ENCODE results near the gene LYZL6.

Gene LYZL6

GRCh38 chr17:35912339-35912912, 31.1 kb downstream of the LYZL6 start:
- TF ChIP-seq Cebpa-rat (IDR thresholded peaks at IDR 0.05): no peak
- Histone ChIP-seq H3K9ac (no peak overlapping the region), H3K4me3 (no peak overlapping the region), H3K4me2 (no peak overlapping the region), H3K9me3 (0 out of 2 replicates have a peak, but pooled peaks cover under 1% of the 10 kb centered on the region), H3K4me1 (no peaks in the 10 kb centered on the region), H3K27me3 (no peaks in the 10 kb centered on the region), H3K27ac (no peak overlapping the region), H3K36me3 (no peaks in the 10 kb centered on the region; the same call in 1 of the 2 replicates), H4K20me1 (no peaks in the 10 kb centered on the region)

- Histone ChIP-seq H3K9ac (no peak overlapping the region), H3K27me3 (no peaks in the 10 kb centered on the region), H3K4me2 (no peak overlapping the region), H3K36me3 (no peaks in the 10 kb centered on the region), H3K27ac (no peak overlapping the region), H3K9me3 (no peaks in the 10 kb centered on the region), H3K4me3 (no peak overlapping the region), H3K4me1 (no peaks in the 10 kb centered on the region), H4K20me1 (no peaks in the 10 kb centered on the region)
- no peak for TF ChIP-seq Cebpa-rat (IDR thresholded peaks at IDR 0.05)
These were observed 34.1 kb downstream of the LYZL6 start for GRCh38 chr17:35909408-35909807.

GRCh38 chr17:35907691-35908090, 35.8 kb downstream of the LYZL6 start:
- Histone ChIP-seq H3K9ac (no peak overlapping the region), H3K4me2 (no peak overlapping the region), H3K4me1 (no peaks in the 10 kb centered on the region), H3K4me3 (no peak overlapping the region), H3K9me3 (no peaks in the 10 kb centered on the region), H4K20me1 (no peaks in the 10 kb centered on the region), H3K27ac (no peak overlapping the region), H3K27me3 (no peaks in the 10 kb centered on the region), H3K36me3 (no peaks in the 10 kb centered on the region)
- TF ChIP-seq Cebpa-rat (IDR thresholded peaks at IDR 0.05): no peak

- no peaks in the 10 kb centered on the region for H3K36me3 ChIP-seq
- no peak overlapping the region for H3K27ac ChIP-seq
- H3K4me3 ChIP-seq: no peak overlapping the region
- no peaks in the 10 kb centered on the region for H3K9me3 ChIP-seq
- no peaks in the 10 kb centered on the region for H3K4me1 ChIP-seq
- no peaks in the 10 kb centered on the region for H3K27me3 ChIP-seq
- no peak overlapping the region for H3K4me2 ChIP-seq
- no peak for TF ChIP-seq Cebpa-rat (IDR thresholded peaks at IDR 0.05)
- H3K9ac ChIP-seq: no peak overlapping the region
- no peaks in the 10 kb centered on the region for H4K20me1 ChIP-seq
These were observed 36.4 kb downstream of the LYZL6 start for GRCh38 chr17:35906926-35907637.

GRCh38 chr17:35906191-35906925, 37.2 kb downstream of the LYZL6 start:
- H3K27ac ChIP-seq: no peak overlapping the region
- no peak for TF ChIP-seq Cebpa-rat (IDR thresholded peaks at IDR 0.05)
- H3K27me3 ChIP-seq: no peaks in the 10 kb centered on the region
- no peak overlapping the region for H3K4me3 ChIP-seq
- H3K36me3 ChIP-seq: no peaks in the 10 kb centered on the region
- H3K9me3 ChIP-seq: no peaks in the 10 kb centered on the region
- no peaks in the 10 kb centered on the region for H3K4me1 ChIP-seq
- no peak overlapping the region for H3K9ac ChIP-seq
- no peaks in the 10 kb centered on the region for H4K20me1 ChIP-seq
- H3K4me2 ChIP-seq: no peak overlapping the region

- no peak overlapping the region for H3K4me3 ChIP-seq
- H3K4me1 ChIP-seq: peaks cover 8% of the 10 kb centered on the region
- H3K9me3 ChIP-seq: no peaks in the 10 kb centered on the region
- H3K4me2 ChIP-seq: no peak overlapping the region
- no peak for TF ChIP-seq Cebpa-rat (IDR thresholded peaks at IDR 0.05)
- H3K9ac ChIP-seq: no peak overlapping the region
- H3K27me3 ChIP-seq: no peaks in the 10 kb centered on the region
- H3K27ac ChIP-seq: no peak overlapping the region
- H3K36me3 ChIP-seq: no peaks in the 10 kb centered on the region
- no peaks in the 10 kb centered on the region for H4K20me1 ChIP-seq
These were observed 40.1 kb downstream of the LYZL6 start for GRCh38 chr17:35903451-35903850.

GRCh38 chr17:35901631-35902175, 41.8 kb downstream of the LYZL6 start:
- Histone ChIP-seq H3K27me3 (no peaks in the 10 kb centered on the region), H3K36me3 (no peaks in the 10 kb centered on the region), H3K9me3 (no peaks in the 10 kb centered on the region), H3K4me3 (no peak overlapping the region), H3K4me2 (no peak overlapping the region), H4K20me1 (no peaks in the 10 kb centered on the region), H3K27ac (no peak overlapping the region), H3K4me1 (peaks cover 10% of the 10 kb centered on the region), H3K9ac (no peak overlapping the region)
- TF ChIP-seq Cebpa-rat (IDR thresholded peaks at IDR 0.05): no peak

GRCh38 chr17:35900708-35901480, 42.6 kb downstream of the LYZL6 start:
- Histone ChIP-seq H3K4me3 (no peak overlapping the region), H3K4me2 (no peak overlapping the region)

GRCh38 chr17:35900280-35900679, 43.2 kb downstream of the LYZL6 start:
- no peak overlapping the region for H3K4me2 ChIP-seq
- peaks cover 10% of the 10 kb centered on the region for H3K4me1 ChIP-seq
- H3K27me3 ChIP-seq: no peaks in the 10 kb centered on the region
- no peak overlapping the region for H3K9ac ChIP-seq
- H3K9me3 ChIP-seq: no peaks in the 10 kb centered on the region
- no peak overlapping the region for H3K4me3 ChIP-seq
- no peaks in the 10 kb centered on the region for H3K36me3 ChIP-seq
- H4K20me1 ChIP-seq: no peaks in the 10 kb centered on the region
- no peak for TF ChIP-seq Cebpa-rat (IDR thresholded peaks at IDR 0.05)
- no peak overlapping the region for H3K27ac ChIP-seq

More at GRCh38 chr17:35900708-35901480, 42.6 kb downstream of the LYZL6 start:
- H3K27ac ChIP-seq: no peak overlapping the region
- no peaks in the 10 kb centered on the region for H4K20me1 ChIP-seq
- no peaks in the 10 kb centered on the region for H3K36me3 ChIP-seq
- no peaks in the 10 kb centered on the region for H3K9me3 ChIP-seq
- H3K9ac ChIP-seq: no peak overlapping the region
- H3K4me1 ChIP-seq: peaks cover 10% of the 10 kb centered on the region
- H3K27me3 ChIP-seq: no peaks in the 10 kb centered on the region
- TF ChIP-seq Cebpa-rat (IDR thresholded peaks at IDR 0.05): no peak
